LNCAP (cell line): ENCODE results near the gene ULK1.

Source experiments
- CTCF ChIP-seq: fragments of 450-650 bp; IDR thresholded peaks from 2 replicates; pipeline ENCODE4 v1.5.1; 2017; ENCODE audit warnings: mild to moderate bottlenecking

Gene ULK1

DNA sequence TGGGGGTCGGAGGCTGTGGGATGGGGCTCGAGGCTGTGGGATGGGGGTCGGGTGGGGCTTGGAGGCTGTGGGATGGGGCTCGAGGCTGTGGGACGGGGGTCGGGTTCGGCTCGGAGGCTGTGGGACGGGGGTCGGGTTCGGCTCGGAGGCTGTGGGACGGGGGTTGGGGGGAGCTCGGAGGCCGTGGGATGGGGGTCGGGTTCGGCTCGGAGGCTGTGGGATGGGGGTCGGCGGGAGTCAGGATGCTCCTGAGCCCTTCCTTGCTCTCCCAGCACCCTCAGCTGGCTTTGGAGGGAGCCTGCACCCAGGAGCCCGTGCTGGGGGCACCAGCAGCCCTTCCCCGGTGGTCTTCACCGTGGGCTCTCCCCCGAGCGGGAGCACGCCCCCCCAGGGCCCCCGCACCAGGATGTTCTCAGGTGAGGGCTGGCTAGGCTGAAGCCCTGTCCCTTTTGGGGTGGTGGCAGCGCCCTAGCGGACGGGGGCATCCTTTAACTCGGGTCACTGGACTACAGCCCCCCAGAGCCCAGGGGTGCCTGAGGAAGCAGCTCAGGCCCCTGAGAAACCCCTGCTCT, 22.8 kb downstream of the ULK1 start:
- no peak for TF ChIP-seq CTCF

- TF ChIP-seq CTCF = no peak
Observed at GRCh38 chr12:131917711-131918306, 23.4 kb downstream of the ULK1 start.

DNA sequence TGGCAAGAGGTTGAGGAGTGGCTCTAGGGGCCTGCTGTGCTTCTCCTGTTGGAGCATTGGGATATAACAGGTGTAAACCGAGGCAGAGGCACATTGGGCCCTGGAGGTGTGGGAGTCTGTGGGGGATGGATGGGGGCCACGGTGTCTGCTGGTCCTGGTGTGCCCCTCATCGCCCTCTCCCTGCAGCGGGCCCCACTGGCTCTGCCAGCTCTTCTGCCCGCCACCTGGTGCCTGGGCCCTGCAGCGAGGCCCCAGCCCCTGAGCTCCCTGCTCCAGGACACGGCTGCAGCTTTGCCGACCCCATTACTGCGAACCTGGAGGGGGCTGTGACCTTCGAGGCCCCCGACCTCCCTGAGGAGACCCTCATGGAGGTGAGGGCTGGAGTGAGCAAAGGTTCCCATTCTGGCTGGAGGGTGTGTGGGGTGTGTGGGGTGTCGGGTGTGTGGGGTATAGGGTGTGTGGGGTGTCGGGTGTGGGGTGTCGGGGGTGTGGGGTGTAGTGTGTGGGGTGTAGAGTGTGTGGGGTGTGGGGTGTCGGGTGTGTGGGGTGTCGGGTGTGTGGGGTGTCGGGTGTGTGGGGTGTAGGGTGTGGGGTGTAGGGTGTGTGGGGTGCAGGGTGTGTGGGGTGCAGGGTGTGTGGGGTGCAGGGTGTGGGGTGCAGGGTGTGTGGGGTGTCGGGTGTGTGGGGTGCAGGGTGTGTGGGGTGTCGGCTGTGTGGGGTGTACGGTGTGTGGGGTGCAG, 24.1 kb downstream of the ULK1 start:
- no peak for TF ChIP-seq CTCF

DNA sequence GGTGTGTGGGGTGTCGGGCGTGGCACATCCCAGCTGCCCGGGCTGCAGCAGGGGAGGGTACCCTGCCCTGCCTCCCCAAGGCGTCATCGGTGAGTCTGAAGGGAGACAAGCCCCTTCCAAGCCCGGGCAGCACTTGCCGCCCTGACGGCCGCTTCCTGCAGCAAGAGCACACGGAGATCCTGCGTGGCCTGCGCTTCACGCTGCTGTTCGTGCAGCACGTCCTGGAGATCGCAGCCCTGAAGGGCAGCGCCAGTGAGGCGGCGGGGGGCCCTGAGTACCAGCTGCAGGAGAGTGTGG, 24.6 kb downstream of the ULK1 start:
- TF ChIP-seq CTCF = no peak

DNA sequence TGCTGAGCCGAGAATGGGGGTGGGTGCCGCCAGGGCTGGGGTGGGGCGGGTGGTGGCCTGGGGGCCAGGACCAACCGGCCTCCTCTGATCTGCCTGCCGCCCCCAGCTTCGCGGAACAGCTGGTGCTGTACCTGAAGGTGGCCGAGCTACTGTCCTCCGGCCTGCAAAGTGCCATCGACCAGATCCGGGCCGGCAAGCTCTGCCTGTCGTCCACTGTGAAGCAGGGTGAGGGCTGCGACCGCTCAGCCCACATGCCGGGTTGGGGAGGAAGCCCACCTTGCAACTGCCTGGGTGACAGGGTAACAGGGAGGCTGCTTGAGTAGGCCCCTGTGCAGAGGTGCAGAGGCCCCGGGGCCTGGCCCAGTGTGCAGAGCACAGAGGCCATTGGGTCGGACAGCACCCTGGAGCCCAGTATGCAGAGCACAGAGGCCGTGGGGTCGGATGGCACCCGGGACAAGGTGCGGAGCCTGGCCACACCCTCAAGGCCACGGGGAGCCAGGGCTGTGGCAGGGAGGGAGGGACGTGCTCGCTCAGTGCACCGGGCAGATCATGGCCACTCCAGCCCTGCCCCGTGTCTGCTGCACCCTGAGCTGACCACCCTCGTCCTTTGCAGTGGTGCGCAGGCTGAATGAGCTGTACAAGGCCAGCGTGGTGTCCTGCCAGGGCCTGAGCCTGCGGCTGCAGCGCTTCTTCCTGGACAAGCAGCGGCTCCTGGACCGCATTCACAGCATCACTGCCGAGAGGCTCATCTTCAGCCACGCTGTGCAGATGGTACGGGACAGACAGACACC, 25.1 kb downstream of the ULK1 start:
- TF ChIP-seq CTCF = no peak

DNA sequence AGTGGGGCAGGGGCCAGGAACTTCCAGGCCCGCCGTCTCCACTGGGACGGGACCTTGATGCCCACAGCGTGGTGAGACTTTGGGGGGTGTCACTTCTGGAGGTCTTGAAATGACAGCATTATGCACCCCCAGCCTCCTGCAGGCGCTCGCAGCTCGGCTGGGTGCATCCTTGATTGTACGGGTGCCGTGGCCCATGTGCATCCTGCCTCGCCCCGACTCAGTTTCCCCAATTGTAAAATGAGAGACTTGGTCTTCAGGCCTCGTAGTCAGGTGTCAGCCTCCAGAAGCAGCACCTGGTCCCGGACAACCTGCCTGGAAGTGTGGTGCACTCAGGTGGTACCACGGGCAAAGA, 25.7 kb downstream of the ULK1 start:
- no peak for TF ChIP-seq CTCF

DNA sequence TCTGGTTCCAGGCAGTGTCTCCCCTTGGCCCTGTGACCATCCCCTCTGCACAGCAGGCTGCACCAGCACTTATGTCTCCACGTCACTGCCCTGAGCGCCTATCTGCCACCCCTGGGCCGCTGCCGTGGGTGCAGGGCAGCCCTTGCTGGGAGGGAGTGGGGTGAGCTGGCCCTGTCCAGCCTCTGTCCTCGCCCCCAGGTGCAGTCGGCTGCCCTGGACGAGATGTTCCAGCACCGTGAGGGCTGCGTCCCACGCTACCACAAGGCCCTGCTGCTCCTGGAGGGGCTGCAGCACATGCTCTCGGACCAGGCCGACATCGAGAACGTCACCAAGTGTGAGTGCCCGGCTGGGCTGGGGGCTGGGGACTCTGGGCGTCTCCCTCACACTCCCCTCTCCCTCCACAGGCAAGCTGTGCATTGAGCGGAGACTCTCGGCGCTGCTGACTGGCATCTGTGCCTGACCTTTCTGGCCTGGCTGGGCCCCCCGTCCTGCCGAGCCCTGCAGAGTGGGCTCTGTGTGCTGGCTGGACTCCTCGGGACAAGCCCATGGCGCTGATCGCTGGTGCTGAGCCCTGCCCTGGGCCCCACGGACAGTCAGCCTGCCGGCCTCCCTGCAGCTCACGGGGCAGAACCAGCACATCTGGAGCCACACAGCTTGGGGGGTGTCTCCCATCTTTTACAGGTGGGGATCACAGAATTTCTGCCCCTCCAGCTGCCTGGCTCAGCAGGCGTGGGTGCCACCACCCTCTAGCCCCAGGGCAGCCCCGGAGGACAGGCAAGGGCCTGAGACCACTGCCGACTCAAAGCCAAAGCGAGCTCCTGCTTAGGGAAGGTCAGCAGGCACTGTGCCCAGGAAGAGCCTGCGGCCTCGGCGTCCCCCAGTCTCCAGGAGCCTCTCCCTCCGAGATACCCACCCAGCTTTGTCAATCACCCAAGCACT, 26.7 kb downstream of the ULK1 start:
- no peak for TF ChIP-seq CTCF
